ENCODE measurements around the gene VKORC1L1. TPM values are rescaled to one million over a fixed set of nuclear protein-coding genes. Genes with fewer than 3 reads are reported as not detected.

The VKORC1L1 gene
- total and polyA plus RNA-seq, 4 donors, result 9.8 to 14.6 (median 11.7) TPM

GRCh38 chr7:65953001-65953720 is 80.3 kb downstream of the VKORC1L1 start:
- Histone ChIP-seq H3K27ac (ENCODE audit: low read depth in 1 of 2, low read length in 2 of 2) (peak overlapping the region; percentile 85 to 97), H3K27me3 (ENCODE audit: control insufficient read depth in 4 of 4, insufficient read depth in 4 of 4, low read length in 3 of 4) (no peaks in the 10 kb centered on the region), H3K4me1 (ENCODE audit: control insufficient read depth in 4 of 4, insufficient read depth in 4 of 4, low read length in 3 of 4) (peaks cover 9 to 48% (median 40%) of the 10 kb centered on the region in 4 donors), H3K4me3 (ENCODE audit: low read depth in 1 of 3, low read length in 3 of 3) (no peak overlapping the region), H3K9ac (ENCODE audit: low read depth in 1 of 2, low read length in 2 of 2) (no peak overlapping the region), H3K9me3 (ENCODE audit: control insufficient read depth in 4 of 4, low read length in 3 of 4) (no peaks in the 10 kb centered on the region), H3K36me3 (ENCODE audit: control insufficient read depth in 4 of 4, insufficient read depth in 3 of 4, low read depth in 1 of 4, low read length in 3 of 4) (no peaks in the 10 kb centered on the region)
- peak; percentile 57 for TF ChIP-seq FOXA2 (IDR thresholded peaks at IDR 0.05)
- TF ChIP-seq HNF4A (conservative IDR thresholded peaks at IDR 0.05), result peak; percentile 30 to 48
- TF ChIP-seq ATF3 (IDR thresholded peaks at IDR 0.05), result peak; percentile 59
- no peak for TF ChIP-seq CTCF (IDR thresholded peaks at IDR 0.05; ENCODE audit: low read depth, low read length, missing input control)
- TF ChIP-seq YY1 (IDR thresholded peaks at IDR 0.05), result peak; percentile 34
- peak; percentile 46 for TF ChIP-seq SP1 (IDR thresholded peaks at IDR 0.05)
- TF ChIP-seq RXRA (IDR thresholded peaks at IDR 0.05), result peak; percentile 39 to 42
- TF ChIP-seq JUND (IDR thresholded peaks at IDR 0.05), result peak; percentile 30 to 53
- TF ChIP-seq ZBTB33 (IDR thresholded peaks at IDR 0.05), result no peak
- no peak for TF ChIP-seq REST (IDR thresholded peaks at IDR 0.05)
- TF ChIP-seq RAD21 (IDR thresholded peaks at IDR 0.05), result peak in 1 of 2 donors; percentile 12
- no peak for DNase-seq (ENCODE audit: low spot score)
- 50% methylated on average over 5 of the region's 5 CpGs for whole genome bisulfite sequencing

GRCh38 chr7:65953890-65954450 is 81.1 kb downstream of the VKORC1L1 start:
- Histone ChIP-seq H3K9me3 (ENCODE audit: control insufficient read depth in 4 of 4, low read length in 3 of 4) (no peaks in the 10 kb centered on the region), H3K27ac (ENCODE audit: low read depth in 1 of 2, low read length in 2 of 2) (peak overlapping the region; percentile 85 to 97), H3K27me3 (ENCODE audit: control insufficient read depth in 4 of 4, insufficient read depth in 4 of 4, low read length in 3 of 4) (no peaks in the 10 kb centered on the region), H3K4me1 (ENCODE audit: control insufficient read depth in 4 of 4, insufficient read depth in 4 of 4, low read length in 3 of 4) (peaks cover 9 to 48% (median 40%) of the 10 kb centered on the region in 4 donors), H3K4me3 (ENCODE audit: low read depth in 1 of 3, low read length in 3 of 3) (no peak overlapping the region), H3K9ac (ENCODE audit: low read depth in 1 of 2, low read length in 2 of 2) (no peak overlapping the region), H3K36me3 (ENCODE audit: control insufficient read depth in 4 of 4, insufficient read depth in 3 of 4, low read depth in 1 of 4, low read length in 3 of 4) (peaks cover 0 to 5% (median under 1%) of the 10 kb centered on the region in 4 donors)
- no peak for DNase-seq (ENCODE audit: low spot score)
- TF ChIP-seq REST (IDR thresholded peaks at IDR 0.05) (no peak), HNF4G (IDR thresholded peaks at IDR 0.05) (no peak), RXRA (IDR thresholded peaks at IDR 0.05) (no peak), HNF4A (conservative IDR thresholded peaks at IDR 0.05) (no peak), FOXA2 (IDR thresholded peaks at IDR 0.05) (no peak), NR2F2 (IDR thresholded peaks at IDR 0.05) (no peak), ATF3 (IDR thresholded peaks at IDR 0.05) (no peak)
- WGBS, result 83% methylated on average over 15 of the region's 15 CpGs
